ENCODE data around the gene FGD1.

DNA sequence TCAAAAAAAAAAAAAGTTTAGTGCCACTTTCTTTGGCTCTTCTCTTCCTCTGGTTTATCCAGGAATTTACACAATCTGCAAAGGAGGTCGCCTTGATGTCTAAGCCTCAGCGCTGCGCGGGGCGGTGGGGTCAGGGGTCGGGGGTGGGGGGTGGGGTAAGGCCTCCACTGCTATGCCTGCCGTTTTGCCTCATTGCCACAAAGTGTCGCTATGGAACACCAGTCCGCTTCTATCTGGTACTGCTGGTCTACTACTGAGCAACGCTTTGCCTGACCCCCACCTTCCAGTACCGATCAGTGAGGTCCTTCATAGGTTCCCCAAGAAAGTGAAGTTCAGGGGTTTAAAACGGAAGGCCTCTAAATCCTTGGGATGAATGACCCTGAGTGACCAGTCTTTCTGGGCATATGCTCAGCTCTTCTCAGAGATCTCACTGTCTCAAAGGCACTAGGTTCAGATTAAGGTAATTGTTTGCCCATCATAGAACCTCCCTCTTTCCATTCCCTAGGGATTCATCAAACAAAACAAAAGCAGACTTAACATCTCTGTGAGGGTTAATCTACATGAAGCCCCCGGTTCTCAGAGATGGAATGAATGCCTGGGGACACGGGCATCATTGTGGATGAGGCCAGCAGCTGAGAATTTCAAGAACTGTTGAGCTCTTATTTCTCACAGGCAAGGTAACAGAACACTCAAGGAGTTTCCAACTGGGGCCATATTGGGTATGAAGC, 72.7 kb downstream of the FGD1 start:
- TF ChIP-seq, protein P1, sequence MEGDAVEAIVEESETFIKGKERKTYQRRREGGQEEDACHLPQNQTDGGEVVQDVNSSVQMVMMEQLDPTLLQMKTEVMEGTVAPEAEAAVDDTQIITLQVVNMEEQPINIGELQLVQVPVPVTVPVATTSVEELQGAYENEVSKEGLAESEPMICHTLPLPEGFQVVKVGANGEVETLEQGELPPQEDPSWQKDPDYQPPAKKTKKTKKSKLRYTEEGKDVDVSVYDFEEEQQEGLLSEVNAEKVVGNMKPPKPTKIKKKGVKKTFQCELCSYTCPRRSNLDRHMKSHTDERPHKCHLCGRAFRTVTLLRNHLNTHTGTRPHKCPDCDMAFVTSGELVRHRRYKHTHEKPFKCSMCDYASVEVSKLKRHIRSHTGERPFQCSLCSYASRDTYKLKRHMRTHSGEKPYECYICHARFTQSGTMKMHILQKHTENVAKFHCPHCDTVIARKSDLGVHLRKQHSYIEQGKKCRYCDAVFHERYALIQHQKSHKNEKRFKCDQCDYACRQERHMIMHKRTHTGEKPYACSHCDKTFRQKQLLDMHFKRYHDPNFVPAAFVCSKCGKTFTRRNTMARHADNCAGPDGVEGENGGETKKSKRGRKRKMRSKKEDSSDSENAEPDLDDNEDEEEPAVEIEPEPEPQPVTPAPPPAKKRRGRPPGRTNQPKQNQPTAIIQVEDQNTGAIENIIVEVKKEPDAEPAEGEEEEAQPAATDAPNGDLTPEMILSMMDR (IDR thresholded peaks at IDR 0.05) = no peak
- TF ChIP-seq POLR2A (IDR thresholded peaks at IDR 0.05) = no peak
